ENCODE data around the gene ITIH4. TPM values are rescaled to one million over a fixed set of nuclear protein-coding genes. Genes with fewer than 3 reads are reported as not detected.

ITIH4 gene
- total and polyA plus RNA-seq, 2 of the 13 experiments (the other 11 are each of a cell fraction or from before 2014, with no cell fraction given), result 2.7 to 5.3 TPM

DNA sequence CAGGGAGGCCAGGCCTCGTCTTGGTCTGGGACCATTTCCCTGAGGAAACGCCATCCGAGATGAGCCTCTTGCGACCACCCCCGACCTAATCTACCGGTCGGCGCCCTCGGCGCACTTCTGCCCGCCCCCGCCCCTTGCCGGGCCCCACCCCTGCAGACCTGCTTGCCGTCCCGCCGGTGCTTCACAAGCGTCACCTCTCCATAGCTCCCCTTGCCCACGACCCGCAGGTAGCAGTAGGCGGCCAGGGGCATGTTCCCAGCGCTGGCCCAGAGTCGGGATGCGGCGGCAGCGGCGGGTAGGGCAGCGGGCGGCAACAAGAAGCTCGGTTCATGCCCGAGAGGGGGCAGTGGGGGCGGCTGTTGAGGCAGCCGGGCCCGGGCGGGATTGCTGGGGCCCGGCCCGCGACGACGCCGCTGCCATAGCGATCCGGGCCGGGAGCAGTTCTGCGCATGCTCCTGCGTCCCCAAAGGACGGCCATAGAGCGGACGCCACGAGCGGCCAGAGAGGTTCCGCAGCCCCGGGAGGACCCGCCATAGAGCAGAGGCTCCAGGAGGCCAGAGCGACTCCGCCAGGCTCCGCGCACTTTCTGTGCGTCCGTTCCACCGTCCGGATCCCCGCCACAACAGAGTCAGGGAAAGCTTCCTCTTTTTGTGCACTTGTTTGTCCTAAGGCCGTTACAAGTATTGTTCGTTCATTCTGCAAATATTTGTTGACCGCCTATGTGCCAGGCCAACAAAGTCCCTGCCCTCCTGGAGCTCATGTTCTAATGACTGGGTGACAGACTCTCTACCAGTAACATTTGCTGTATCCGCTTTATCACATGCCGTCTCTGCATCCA is 59.8 kb downstream of the ITIH4 start, which contains the start of gene NEK4 (continued):
- TF ChIP-seq ZFX (CRISPR knock-in tag; IDR thresholded peaks at IDR 0.05; ENCODE audit: low read depth) (peak; percentile 90), ZNF607 (CRISPR knock-in tag; IDR thresholded peaks at IDR 0.05; ENCODE audit: borderline replicate concordance) (peak; percentile 76; the same call in 1 of the 2 replicates), RXRB (CRISPR knock-in tag; IDR thresholded peaks at IDR 0.05; ENCODE audit: borderline replicate concordance) (no peak), ZNF431 (CRISPR knock-in tag; IDR thresholded peaks at IDR 0.05; ENCODE audit: borderline replicate concordance, low read depth) (peak; percentile 70; the same call in 1 of the 2 replicates), ZNF354B (CRISPR knock-in tag; IDR thresholded peaks at IDR 0.05) (0 out of 2 replicates have a peak, but pooled peaks have one; percentile 44), FOSL2 (CRISPR knock-in tag; IDR thresholded peaks at IDR 0.05) (no peak; the same call in 1 of the 2 replicates), MLXIP (CRISPR knock-in tag; IDR thresholded peaks at IDR 0.05; ENCODE audit: borderline replicate concordance) (no peak), ZNF160 (CRISPR knock-in tag; IDR thresholded peaks at IDR 0.05) (peak; percentile 39; the same call in 1 of the 2 replicates), KLF16 (CRISPR knock-in tag; IDR thresholded peaks at IDR 0.05) (peak in 1 of 2 experiments; percentile 78; a peak in 1 of 4 replicates), IKZF4 (CRISPR knock-in tag; IDR thresholded peaks at IDR 0.05; ENCODE audit: borderline replicate concordance, low read depth, not compliant biosample characterization) (peak; percentile 43), TBX2 (CRISPR knock-in tag; IDR thresholded peaks at IDR 0.05; ENCODE audit: borderline replicate concordance) (peak; percentile 53; the same call in 1 of the 2 replicates), SOX5 (CRISPR knock-in tag; IDR thresholded peaks at IDR 0.05; ENCODE audit: borderline replicate concordance) (peak; percentile 70), ZSCAN20 (CRISPR knock-in tag; IDR thresholded peaks at IDR 0.05; ENCODE audit: borderline replicate concordance) (peak; percentile 73; the same call in 1 of the 2 replicates), ZSCAN25 (CRISPR knock-in tag; IDR thresholded peaks at IDR 0.05) (peak; percentile 58; the same call in 1 of the 2 replicates), ZNF513 (CRISPR knock-in tag; conservative IDR thresholded peaks at IDR 0.05) (no peak), ZNF589 (CRISPR knock-in tag; conservative IDR thresholded peaks at IDR 0.05) (0 out of 2 replicates have a peak, but pooled peaks have one; percentile 27), MZF1 (CRISPR knock-in tag; IDR thresholded peaks at IDR 0.05; ENCODE audit: borderline replicate concordance) (no peak), BORCS8-MEF2B (CRISPR knock-in tag; IDR thresholded peaks at IDR 0.05) (peak; percentile 23; the same call in 1 of the 2 replicates), ZNF333 (CRISPR knock-in tag; IDR thresholded peaks at IDR 0.05; ENCODE audit: borderline replicate concordance) (0 out of 2 replicates have a peak, but pooled peaks have one; percentile 40), ZKSCAN8 (CRISPR knock-in tag; IDR thresholded peaks at IDR 0.05; ENCODE audit: borderline replicate concordance) (peak; percentile 24; the same call in 1 of the 2 replicates), ZBTB1 (CRISPR knock-in tag; IDR thresholded peaks at IDR 0.05; ENCODE audit: borderline replicate concordance) (no peak)
- TF ChIP-seq, protein P1, sequence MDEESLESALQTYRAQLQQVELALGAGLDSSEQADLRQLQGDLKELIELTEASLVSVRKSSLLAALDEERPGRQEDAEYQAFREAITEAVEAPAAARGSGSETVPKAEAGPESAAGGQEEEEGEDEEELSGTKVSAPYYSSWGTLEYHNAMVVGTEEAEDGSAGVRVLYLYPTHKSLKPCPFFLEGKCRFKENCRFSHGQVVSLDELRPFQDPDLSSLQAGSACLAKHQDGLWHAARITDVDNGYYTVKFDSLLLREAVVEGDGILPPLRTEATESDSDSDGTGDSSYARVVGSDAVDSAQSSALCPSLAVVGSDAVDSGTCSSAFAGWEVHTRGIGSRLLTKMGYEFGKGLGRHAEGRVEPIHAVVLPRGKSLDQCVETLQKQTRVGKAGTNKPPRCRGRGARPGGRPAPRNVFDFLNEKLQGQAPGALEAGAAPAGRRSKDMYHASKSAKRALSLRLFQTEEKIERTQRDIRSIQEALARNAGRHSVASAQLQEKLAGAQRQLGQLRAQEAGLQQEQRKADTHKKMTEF (CRISPR knock-in tag; IDR thresholded peaks at IDR 0.05), result peak; percentile 85

Measured in HepG2 (cell line).